DLD1 (cell line): Measurements from ENCODE around the gene CENPP.

Experiments
- in situ Hi-C: cut with HindIII; loops from 2 replicates; pipeline ENCODE4 v1.10.0; 2017; ENCODE audit warnings: low sequenced_read_pairs

CENPP gene

DNA sequence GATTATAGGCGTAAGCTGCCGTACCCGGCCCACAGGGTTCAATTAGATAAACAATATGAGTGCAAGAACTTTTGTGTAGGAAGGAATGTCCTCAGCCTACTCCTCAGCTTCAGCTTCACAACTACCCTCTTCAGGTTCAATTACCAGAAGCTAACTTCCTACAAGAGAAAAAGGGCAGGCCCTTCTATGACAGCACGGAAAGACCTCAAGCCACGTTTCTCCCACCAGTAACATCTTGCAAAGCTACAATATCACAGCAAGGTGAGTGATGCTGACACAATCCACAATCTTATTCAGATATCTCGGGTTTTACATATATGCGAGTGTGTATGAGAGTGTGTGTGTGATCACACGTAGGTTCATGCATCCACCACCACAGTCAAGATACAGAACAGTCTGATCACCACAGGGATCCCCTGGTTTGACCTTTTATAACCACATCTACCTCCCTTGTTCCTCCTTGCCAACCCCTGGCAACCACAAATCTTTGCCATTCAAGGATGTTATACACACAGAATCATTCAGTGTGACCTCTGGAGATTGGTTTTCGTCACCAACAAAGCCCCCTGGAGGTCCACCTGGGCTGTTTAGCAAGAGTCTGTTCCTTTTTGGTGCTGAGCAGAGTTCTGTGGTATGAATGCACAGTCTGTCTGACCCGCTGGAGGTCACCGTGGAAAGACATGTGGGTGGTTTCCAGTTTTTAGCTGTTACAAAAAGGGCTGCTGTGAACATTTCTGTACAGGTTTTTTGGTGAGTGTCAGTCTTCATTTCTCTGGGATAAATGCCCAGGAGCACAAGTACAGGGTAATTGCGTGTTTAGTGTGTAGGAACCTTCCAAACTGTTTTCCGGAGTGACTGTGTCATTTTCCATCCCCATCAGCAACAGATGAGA, 305.9 kb downstream of the CENPP start:
- in situ Hi-C loops, result no loop called here

DNA sequence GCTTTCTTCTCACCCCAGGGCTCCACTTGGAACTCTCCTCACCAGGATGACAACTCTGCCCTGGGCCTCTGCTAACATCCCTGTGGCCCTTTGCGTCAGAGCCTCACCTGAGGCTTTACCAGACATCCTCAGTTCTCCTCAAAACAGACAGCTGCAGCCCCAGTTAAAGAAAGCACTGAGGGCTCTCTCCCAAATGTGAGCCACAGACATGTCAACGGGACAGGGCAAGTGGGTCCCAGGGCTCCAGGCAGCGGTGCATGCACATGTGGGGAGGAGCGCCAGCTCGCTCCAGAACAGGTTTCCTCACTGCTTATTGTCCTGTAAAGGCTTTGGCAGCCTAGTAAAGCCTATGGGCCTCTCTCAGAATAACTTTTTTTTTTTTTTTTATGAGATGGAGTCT, 306.9 kb downstream of the CENPP start:
- in situ Hi-C loops, result no loop called here

DNA sequence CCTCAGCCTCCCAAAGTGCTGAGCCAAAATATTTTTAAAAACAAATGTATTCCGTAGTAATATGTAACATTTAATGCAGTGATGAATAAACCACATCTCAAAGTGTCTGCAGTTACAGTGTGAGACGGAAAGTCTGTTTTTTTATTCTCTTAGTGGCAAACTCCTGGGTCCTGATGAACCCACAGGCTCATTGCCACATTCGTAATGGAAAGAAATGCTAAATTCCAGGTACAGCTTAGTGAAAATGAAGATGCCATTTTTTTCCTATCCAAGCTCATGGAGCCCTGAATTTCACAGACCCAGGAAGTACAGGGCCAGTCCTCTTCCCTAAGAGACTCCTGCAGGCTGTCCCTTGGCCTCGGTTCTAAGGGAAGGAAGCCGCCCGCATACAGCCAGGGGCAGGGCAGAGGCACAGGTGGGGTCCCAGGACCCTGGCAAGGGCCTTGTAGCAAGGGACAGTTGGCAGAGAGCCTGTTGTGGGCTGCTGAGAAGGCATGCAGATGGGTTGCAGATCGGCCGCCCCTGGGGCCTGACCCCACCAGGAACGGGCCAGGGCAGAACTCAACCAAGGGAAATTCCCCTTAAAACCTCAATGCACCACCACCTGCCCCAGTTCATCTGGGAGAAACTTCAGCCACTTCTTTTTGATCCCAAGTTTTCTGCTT, 308.0 kb downstream of the CENPP start:
- in situ Hi-C loops, result no loop called here

DNA sequence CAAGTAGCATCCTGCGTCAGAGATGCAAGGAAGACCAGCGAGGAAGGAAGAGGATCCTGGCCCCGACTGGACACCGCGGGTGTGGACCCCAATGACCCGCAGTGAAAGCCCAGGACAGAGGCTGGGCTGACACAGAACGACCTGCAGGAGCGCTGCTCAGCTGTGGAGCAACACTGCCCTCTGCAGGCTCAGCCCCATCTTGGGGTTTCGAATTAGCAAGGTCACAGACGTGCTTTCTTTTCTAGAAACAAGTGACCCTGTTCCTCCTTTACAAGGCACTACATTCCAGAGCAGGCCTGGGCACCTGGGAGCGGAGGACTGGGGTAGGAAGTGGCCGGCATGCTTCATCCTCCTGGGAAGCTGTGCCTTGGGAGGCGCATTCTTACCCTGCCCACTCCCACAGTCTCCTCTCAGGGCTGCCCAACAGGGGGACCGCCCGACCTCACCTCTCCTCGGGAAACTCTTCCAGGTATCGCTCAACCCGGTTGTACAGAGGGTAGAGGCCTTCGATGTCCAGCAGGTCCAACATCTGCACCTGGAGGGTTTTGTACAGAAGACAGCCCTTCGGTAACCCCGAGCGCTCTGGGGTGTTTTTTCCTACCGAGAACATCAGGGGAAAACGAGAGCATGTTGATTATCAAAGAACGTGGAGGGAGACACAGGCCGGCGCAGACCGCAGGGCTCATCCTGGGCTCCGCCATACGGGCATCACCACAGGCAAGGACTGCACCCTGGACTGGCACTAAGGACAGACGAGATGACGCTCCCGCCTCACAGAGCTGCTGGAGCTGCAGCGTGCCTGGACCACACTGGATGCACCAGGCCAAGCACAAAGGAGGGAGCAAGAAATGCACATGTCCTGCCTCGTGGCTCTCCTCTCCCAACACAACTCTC, 309.2 kb downstream of the CENPP start:
- in situ Hi-C loops, result no loop called here

DNA sequence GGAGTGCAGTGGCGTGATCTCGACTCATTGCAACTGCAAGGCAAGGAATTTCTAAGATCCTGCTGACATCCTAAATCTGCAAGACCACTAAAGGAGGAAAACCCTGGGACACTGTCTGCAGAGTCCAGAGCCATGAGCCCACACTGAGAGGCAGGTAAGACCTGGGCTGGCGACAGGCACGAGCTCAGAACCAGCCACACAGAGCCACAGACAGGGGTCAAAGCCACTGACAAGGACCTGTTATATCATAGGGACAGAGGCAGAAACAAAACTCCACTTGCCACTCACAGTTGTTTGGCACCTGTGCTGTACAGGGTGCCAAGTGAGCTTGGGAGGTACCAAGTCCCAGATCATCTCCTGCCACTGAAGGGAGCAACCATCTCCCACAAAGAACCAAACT, 310.0 kb downstream of the CENPP start:
- in situ Hi-C loops, result no loop called here

DNA sequence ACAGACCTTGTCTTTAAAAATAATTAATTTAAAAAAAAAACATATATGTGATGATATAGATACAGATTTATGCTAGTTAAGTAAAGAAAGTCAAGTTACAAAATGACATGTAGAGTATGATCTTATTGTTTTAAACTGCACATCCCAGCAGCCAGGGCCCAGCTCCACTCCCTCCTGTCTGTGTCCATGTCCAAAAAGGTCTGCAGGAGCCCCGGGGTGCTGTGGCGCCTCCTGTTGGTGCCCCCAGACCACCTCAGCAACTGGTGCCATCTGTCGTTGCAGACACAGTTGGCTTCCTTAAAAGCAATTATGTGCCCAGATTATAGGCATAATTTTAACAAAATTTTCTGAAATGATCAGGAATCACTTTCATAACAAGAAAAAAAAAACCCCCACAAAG, 310.9 kb downstream of the CENPP start:
- in situ Hi-C loops, result no loop called here

DNA sequence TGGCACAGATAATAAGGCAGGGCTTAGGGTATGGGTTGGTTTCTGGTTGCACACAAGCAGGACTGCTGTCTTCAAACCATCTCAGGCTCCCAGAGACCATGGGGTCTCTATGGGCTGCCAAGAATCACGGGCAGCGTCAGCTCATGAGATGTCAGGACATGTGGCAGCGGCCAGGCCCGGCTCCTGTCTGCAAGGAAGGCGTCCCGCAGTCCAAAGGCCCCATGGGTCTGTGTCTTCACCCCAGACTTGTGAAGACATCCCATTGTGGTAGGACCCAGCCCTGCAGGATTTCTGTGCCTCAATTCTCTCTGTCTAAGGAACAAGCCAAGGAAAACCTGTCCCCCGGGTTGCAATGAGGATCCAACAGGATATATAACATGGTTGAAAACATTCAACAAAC, 311.6 kb downstream of the CENPP start:
- in situ Hi-C loops, result no loop called here

DNA sequence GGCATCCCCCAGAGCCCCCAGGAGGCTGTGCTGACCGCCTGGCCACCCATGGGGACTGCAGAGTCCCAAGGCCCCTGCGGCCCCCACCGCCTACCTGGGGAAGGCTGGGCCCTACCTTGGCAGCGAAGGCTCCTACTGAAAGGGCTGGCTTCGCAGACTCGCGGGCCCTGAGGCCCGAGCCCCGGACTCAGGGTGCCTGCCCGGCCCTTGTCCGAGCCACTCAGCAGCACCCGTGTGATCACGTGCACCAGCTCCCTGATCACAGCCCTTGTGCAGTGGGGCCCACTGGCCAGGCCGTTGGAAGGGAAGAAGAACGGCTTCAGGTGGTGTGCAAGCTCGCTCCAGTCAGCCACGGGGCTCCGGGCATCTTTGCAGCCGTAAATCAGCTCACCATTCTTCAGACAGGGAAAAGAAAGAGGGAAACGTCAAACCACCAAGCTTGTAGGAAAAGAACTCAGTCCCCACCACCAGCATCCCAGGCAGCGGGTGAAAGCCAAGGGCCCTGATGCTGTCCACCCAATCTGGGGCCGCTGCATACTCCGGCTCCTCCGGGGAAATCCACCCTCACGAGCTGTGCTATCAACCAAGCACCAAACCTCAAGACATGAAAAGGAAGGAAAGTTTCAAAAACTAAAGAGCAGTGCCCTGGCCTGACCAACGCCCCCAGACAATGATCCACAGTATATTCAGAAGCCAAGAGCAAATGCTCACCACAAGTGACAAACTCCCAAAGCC, 312.3 kb downstream of the CENPP start:
- in situ Hi-C loops, result no loop called here

DNA sequence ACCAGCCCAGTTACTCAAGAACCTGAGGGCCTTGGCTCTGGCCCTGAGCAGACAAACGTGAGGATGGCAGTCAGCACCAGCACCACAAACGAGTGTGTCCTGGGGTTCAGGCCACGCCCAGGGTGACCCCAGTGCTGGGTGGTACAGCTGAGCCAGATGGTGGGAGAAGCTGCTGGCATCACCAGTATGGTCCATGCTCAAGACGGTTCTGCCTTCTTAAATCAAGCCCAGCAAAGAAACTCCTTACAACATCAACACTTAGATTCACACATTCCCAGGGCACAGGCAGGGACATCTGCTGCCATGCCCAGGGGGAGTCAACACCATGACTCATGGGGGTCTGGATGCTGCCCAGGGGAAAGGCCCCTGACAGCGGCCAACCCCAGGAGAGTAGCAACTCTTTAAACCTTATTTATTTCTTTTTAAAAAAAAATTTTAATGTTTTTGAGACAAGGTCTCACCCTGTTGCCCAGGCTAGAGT, 312.9 kb downstream of the CENPP start:
- in situ Hi-C loops, result no loop called here

DNA sequence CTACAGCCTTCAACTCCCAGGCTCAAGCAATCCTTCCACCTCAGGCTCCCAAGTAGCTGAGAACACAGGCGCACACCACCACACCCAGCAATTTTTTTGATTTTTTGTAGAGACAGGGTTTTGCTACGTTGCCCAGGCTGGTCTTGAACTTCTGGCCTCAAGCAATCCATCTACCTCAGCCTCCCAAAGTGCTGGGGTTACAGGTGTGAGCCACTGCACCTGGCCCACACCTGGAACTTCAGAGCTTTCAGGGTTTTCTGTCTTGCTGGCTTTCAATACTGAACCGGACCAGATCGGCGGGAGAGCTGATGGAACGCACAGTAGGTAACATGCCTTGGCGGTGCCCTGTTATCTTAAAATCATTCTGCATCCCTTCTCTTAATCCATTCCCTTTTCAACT, 313.4 kb downstream of the CENPP start:
- in situ Hi-C loops, result no loop called here

DNA sequence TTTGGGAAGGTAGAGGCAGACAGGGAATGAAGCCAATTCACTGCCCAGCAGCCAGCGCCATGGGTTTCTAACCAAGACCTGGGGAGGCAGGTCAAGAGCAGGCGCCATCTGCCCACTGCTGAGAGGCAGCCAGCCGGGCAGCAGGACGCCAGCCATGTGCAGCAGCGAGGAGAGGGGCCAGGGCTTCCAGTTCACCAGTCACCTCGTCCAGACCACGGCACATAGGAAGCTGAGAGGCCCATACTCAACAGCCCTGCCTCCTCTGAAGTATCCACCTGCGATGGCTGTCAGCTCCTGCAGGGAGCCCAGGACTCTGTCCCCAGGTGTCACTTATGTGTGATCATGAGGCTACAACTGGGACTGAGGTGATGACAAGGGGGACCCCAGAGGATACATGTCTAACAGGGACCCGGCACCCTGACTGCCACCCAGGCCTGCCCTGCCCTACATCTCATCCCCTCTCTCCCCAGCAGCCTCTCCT, 314.1 kb downstream of the CENPP start:
- in situ Hi-C loops, result no loop called here

DNA sequence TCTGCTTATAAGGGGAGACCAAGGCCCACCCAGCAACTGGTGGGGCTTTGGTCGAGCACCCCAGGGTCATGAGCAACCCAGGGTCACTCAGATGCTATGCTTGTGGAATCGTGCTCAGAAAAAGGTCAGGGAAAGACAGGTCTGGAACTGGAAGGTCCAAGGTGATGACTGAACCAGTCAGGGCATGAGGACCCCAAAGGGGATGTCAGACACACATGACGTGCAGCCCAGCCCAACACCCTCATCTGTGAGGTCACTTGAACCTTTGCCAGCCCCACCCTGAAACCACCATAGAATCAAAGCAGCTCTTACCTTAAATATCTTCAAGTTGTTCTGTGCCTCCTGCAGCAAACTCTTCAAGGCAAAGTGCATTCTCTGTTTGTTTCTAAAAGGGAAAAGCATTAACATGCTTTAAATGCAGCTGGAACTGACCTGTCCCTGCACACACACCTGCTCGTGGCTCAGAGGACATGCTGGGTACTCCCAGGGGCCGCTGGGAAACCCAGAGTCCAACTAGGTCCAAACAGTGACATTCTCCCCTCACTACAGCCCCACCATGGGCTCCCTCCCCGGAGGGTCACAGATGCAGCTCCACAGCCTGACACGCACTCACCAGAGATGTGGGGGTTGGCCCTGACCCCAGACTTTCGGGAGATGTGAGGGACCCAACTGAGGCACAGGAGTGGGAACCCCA, 314.8 kb downstream of the CENPP start:
- in situ Hi-C loops, result no loop called here

DNA sequence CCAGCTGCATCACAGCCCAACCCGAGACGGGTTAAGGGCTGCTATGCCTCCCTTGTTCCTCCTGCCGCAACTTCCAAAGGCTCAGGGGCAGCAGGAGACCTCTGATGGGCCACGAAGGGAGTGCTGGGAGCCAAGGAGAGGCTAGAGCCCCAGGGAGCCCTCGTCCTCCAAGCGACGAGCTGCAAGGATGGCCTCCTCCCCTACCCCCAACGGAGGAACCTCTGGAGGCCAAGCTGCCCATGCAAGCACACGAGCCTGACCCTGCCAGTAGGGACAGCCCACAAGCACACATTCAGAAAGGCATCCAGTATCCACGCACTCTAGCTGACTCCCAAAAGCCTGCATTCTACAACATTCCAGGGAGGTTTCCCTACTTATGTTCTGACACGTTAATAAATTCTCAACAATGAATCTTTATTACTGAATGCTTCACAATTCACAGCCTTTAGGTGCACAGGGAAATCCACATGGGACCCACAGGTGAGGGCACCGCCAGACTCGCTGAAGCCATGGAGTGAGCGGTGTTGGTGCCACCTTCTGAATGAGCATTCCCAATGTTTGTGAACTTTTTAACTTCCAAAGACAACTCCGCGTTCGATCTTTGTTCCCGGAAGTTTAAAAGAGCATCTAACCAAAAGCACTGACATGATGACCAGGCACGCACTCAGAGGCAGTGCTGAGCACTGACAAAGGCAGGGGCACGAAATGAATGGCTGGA, 315.5 kb downstream of the CENPP start:
- in situ Hi-C loops, result no loop called here

DNA sequence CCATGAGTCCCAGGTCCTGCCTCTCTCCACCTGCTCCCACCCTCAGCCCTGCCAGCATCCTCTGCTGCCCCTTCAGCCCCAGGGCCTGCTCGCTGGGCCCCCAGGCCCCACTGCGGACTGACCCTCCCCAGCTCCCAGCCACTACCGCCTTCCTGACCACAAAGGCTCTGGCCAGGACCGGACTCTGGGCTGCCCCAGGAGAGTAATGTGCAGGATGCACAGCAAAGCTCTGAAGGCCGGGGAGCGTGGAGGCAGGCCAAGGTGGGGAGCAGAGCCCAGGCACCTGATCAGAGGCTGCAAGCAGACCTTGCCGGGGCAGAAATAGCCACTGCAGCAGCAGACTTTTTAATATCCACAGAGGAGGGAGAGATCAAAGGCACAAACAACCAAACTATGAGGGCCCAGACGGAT, 316.3 kb downstream of the CENPP start:
- in situ Hi-C loops, result no loop called here

DNA sequence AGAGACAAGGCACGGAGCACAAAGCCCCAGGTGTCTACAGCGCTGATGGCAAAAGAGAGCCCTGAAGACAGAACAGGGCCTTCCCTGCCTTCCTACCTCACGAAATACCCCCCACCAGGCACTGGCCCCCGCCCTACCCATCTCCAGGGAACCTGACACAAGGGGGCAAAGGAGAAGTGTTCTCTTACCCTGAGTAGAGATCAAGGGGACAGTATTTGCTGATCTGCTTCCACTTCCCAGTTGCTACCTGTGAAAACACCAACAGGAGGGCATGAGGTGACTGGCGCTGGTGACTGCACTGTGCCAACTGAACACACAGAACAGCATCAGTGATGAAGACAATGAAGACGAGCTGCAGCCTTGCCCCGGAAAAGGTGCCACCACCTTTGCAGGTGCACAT, 316.8 kb downstream of the CENPP start:
- in situ Hi-C loops, result no loop called here

DNA sequence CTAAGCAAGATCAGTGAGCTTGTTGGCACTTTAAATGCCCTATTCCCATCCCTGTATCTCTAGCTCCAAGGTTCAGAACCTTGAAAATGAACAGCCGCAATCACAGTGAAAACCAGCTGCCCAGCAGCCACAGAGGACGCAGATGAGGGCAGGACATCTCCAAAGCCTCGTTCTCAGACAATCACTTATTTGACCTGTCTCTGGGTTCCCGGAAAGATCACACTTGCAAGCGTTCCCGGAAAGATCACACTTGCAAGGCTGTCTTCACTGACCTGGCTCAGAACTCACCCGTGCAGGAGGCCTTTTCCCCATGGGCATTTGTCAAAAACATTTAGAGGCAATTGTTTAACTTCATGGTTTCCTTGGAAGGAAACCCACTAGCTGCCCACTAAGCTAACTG, 318.5 kb downstream of the CENPP start:
- in situ Hi-C loops, result no loop called here

DNA sequence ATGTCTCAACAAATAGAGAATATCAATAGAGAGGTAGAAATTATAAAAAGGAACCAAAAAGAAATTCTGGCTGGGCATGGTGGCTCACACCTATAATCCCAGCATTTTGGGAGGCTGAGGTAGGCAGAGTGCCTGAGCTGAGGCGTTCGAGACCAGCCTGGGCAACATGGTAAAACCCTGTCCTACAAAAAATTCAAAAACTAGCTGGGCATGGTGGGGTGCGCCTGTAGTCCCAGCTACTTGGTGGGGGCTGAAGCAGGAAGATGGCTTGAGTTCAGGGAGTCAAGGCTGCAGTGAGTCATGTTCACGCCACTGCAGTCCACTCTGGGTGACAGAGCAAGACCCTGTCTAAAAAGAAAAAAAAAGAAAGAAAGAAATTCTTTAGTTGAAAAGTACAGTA, 319.3 kb downstream of the CENPP start:
- in situ Hi-C loops, result no loop called here

DNA sequence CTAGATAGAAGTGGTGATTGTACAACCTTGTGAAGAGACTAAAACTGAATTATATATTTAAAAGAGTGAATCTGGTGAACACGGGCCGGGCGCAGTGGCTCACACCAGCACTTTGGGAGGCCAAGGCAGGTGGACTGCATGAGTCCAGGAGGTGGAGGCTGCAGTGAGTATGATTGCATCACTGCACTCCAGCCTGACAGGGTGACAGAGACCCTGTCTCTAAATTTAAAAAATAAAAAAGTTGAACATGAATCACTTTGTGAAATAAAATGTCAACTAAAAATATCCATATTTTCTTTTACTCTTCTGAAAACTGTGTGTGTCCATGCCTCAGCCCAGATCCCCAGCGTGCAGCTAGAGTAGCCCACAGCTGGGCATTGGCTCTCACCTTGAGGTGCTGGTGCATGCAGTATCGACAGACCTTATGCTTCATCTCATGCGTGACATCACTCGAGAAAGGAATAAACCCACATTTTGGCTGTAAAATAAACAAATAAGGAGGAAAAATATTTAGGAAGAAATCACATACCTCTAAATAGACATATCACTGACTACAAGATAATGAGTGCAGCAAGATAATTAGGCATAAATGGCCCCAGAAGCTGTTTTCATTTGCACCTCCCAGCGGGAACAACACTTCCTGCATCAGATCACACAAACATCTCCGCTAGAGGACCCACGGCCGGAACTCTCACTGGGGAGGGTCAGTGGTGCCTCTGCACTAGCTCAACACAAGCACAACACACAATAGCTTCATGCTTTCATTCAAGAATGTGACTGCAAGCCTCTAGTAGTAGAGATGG, 322.1 kb downstream of the CENPP start:
- in situ Hi-C loops, result no loop called here
